Measurements from ENCODE around the gene PLEKHG4B. TPM values are rescaled to one million over a fixed set of nuclear protein-coding genes. Genes with fewer than 3 reads are reported as not detected.

PLEKHG4B gene
- total and polyA plus RNA-seq, 2 of the 8 experiments (the other 6 are each of a cell fraction or from before 2014, with no cell fraction given), result 31.1 to 43.6 TPM

- no peak for TF ChIP-seq YY1 (IDR thresholded peaks at IDR 0.05; ENCODE audit: low read depth, low read length)
- no peak for TF ChIP-seq RNF2 (IDR thresholded peaks at IDR 0.05; ENCODE audit: borderline replicate concordance, low read depth, low read length, missing control alignments, poor library complexity, severe bottlenecking)
- TF ChIP-seq CHD2 (IDR thresholded peaks at IDR 0.05; ENCODE audit: low read length), result no peak
- TF ChIP-seq KDM4A (IDR thresholded peaks at IDR 0.05; ENCODE audit: low read depth, low read length, severe bottlenecking), result no peak
- TF ChIP-seq CHD1 (IDR thresholded peaks at IDR 0.05; ENCODE audit: low read depth, low read length), result no peak
Observed at GRCh38 chr5:189976-190365, 98.0 kb downstream of the PLEKHG4B start (continued).
